HTERT RPE-1 (cell line): ENCODE data around the gene XCL2.
"Not testable (repeated sequence)": the region's sequence is repeated elsewhere in the genome, so short reads cannot be mapped to it uniquely, and the experiment has no call there.

Source experiments
- in situ Hi-C: fragments of 300-500 bp; cut with MboI; formaldehyde crosslinking; loops from 4 replicates; pipeline ENCODE4 v1.14.3; 2020; ENCODE audit warnings: low sequenced_read_pairs

The XCL2 gene, protein sequence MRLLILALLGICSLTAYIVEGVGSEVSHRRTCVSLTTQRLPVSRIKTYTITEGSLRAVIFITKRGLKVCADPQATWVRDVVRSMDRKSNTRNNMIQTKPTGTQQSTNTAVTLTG

DNA sequence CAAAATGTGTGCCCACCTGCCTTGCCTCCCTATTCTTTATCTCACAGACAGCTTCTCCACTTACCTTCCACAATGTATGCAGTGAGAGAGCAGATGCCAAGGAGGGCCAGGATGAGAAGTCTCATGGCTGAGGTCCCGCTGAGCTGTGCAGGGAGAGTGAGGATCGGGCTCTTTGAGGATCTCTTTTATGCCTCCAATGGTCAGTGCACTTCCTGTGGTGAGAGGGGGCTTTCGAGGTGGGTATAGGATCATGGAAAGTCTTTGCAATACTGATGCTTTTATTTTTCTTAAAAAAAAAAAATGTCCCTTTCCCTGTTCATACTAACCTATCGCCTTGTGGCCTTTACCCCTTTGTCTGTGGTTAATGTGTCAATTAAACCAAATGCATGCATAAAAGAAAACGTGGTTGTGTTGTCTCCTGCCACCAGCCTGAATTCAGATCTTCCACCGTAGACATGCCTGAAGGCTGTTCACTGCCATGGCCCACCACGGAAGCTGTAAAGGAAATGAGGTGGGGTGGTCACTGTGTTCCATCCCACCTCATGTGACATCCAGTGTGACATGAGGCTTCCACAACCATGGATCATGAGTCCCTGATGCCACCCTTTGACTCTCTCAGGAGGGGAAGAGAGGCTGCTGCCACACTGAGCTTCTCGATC lies at the start of gene XCL2:
TSS of gene XCL2 (minus strand) at position 158 of the 659 bp plus-strand sequence. CDS start at position 125, 33 bp downstream.
- in situ Hi-C loops: not testable (repeated sequence)

DNA sequence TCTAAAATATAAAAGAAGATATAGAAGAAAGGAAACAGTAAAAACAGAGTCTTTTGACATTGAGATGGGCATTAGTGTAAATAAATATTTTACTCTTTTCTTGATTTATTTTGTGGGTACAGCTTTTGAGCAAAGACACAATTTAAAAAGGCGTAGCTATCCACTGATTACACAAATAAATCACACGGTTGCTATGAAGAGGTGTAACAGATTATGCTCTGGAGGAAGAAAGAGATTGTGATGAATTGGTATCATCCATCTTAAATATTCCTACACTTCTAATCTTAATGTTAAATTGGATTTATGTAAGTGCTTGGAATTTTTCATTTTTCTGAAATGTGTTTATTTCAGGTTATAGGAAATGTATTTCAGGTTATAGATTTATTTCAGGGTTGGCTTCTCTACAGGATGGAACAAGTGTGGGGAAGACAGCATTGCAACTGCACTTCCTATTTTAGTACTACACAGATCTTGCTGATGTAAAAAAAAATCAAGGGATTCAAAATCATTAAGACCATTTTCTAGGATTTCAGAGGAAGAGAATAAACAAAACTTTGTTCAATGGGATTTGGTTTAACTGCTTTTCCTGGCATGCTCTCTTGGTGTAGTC lies 47.9 kb upstream of the XCL2 start:
- in situ Hi-C loops: no loop called here

DNA sequence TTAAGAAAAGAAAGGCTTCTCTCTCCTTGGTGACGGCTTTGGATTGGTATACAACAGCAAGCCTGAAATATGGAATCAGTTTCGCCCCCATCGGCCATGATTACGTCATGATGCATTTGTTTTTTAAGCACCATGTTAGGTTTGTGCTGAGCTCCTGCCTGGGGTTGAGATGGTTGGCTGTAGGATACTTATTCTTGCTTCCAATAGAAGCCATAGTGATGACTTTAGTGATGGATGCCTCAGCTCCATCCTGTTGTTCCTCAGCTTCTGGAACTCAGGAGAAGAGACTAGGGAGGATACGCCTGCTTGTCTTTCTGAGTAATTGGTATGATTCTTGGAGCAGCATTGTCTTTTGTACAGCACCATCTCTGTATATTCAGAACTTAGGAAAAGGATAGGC lies 47.3 kb upstream of the XCL2 start:
- in situ Hi-C loops: no loop called here

DNA sequence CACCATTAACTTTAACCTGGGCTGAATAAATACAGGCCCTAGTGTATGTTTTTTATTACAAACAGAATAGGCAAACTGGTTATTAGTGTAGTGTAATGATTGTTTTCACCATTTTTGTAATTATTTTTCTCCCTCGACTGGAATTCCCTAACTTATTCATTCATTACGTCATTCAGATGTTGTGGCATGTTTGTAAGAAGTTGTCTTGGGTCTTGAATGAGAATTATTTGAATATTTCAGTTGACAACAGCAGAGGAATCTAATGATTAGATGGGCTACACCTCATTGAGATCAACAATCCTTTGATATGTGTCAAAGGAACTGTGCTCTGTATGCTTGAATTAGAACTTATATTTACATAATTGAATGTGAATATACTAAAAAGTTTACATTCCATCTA lies 45.4 kb upstream of the XCL2 start:
- in situ Hi-C loops: no loop called here

DNA sequence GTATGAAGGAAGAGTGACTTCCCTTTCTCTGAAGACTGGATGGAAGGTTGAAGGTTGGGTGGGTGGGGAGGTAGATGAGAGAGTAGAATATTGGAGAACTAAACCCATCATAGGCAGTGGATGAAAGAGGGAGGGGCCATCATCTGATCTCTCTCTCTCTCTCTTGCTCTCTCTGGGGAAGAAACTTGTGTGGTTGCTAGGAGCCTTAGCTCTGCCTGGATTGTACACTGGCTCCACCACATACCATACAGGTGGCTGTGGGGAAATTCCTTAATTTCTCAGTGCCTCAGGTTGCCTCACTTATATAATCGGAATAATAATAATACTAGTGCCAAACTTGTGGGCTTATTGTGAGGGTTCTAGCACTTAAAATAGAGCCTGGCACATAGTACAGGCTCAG lies 42.1 kb upstream of the XCL2 start:
- in situ Hi-C loops: no loop called here

DNA sequence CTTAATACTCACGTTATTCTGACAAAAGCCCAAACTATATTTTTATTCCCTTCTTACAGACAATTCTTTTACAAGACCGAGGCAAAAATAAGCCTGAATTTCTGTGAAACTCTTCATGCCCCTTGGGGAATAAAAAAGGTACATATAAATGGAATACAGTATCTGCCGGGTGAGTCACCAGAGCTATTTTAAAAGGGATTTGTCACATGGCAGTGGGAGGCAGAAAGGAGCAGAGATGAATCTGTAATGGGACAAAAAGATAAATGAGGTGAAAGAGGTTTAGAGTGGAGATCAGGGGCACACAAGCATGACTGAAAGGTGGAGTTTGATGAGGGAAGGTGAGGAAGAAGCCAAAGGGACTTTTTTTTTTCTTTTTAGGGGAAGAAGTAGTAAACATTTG lies 41.4 kb upstream of the XCL2 start:
- in situ Hi-C loops: no loop called here

DNA sequence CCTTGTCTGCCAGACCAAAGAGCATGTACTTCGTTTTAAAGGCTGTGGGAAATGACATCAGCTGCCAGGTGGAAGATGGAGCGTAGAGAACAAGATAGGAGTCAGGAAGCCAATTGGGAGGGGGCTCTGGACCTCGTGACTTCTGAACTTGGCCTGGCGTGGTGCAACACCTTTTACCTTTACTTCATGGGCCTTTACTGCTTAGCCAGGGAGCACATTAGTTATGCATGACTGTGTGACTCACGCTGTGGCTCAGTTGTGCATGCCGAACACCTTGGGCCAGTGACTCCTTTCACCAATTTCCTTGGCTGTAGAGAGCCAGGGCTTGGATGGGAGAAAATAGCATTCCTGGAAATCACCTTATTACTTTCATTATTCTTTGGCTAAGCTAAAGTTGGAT lies 39.8 kb upstream of the XCL2 start:
- in situ Hi-C loops: no loop called here

DNA sequence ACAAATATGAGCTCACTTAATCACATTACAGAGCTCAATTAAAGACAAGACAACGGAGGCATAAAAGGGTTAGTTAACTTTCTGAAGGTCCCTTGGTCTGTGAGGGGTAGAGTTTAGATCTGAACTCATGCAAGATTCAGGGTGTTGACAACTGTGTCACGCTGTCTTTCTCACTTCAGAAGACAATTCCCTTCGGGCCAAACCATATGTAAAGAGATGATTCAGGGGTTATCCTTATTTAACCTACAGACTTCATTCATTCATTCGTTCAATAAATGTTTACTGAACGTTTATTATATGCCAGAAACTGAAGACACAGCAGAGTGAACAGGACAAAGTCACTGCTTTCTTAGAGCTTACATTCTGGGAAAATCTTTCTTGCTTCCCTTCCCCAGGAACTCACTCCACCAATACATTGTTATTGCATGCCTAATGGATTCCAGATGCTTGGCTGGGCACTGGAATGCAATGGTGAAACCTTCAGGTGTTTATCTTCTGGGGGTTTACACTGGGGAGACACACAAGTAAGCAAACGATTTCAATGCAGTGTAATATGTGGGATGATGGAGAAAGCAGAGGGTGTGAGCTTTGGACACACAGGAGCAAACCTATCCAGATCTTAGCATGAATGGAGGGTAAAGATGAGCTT lies 39.0 kb upstream of the XCL2 start:
- in situ Hi-C loops: no loop called here

DNA sequence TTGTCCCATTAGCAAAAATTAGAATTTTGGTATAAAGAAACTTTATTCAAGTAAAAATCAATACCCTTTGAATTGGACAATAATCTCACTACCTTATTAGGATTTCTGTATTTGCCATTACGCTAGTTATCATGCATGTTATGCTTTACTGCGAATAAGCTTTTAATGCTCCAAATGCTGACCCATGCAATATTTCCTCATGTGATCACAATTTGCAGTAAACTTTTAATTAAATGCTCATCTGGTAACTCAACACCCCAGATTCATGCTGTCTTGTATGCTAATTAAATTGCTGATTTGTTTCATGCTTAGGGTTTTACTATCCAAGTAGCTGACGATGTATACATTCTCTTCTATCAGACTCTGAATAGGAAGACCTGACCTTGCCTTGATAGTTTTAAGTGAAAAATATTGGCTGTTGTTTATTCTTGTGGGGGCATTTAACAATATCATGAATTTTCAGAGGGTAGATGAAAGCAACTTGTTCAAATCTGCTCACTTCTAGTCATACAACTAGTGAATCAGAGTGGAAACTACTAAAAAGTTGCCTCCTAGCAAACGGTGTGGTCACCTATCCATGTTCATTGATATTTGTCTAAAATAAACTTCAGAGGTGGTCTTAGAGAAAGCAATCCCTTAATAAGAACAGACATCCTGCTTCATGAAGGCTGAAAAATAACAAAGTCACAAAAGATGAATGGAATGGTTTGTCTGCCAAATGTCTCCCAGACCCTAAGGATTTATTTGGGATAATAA lies 38.2 kb upstream of the XCL2 start:
- in situ Hi-C loops: no loop called here

DNA sequence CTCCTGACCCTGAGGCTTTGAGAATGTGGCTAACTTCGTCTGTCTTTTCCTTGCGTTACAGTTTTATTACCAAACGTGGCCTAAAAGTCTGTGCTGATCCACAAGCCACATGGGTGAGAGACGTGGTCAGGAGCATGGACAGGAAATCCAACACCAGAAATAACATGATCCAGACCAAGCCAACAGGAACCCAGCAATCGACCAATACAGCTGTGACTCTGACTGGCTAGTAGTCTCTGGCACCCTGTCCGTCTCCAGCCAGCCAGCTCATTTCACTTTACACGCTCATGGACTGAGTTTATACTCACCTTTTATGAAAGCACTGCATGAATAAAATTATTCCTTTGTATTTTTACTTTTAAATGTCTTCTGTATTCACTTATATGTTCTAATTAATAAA lies 37.2 kb upstream of the XCL2 start:
- in situ Hi-C loops: not testable (repeated sequence)

DNA sequence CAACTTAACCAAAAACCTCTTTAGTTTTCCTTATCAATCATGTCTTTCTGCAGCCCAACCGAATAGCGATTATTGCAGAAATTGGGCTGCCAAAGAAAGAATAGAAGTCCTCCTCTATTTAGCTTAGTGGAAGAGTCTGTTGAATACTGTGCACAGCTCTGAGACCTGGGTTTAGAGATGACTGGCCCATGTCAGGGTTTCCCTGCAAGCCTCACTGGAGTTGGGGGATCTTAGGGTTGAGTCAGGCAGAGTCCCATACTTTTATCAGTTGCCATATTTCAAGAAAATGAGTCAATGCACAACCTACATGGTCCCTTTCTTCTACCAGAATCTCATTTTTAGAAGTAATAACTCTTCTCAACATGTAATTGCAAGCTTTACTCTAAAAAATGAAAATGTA lies 36.5 kb upstream of the XCL2 start:
- in situ Hi-C loops: not testable (repeated sequence)

DNA sequence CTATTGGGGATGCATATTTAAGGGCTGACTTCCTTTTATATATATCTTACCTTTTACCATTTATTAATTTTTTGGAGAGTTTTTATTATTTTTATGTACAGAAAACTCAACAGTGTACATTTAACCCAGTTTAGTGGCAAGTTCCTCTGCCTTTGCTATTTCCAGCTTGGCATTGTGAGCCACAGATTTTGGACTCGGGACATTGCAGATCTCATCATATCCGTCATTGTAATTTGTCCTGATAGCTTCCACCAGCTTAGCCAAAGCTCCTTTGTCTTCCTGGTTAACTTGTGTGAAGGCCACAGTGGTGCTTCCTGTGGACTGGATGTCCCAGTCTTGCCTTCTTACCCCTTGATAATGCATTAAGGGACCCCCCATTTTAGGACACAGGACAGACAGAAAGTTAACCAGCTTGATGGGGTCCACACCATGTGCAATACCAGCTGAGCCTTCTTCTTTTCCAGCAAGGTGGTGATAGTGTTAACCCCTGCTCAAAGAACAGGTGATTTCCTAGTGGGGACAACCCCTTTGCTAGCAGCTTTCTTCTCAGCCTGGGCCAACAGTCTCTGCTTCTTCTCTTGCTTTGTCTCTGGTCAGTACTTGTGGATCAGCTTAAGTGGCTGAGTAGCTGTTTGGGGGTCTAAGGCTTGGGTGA lies 34.9 kb upstream of the XCL2 start:
- in situ Hi-C loops: not testable (repeated sequence)

DNA sequence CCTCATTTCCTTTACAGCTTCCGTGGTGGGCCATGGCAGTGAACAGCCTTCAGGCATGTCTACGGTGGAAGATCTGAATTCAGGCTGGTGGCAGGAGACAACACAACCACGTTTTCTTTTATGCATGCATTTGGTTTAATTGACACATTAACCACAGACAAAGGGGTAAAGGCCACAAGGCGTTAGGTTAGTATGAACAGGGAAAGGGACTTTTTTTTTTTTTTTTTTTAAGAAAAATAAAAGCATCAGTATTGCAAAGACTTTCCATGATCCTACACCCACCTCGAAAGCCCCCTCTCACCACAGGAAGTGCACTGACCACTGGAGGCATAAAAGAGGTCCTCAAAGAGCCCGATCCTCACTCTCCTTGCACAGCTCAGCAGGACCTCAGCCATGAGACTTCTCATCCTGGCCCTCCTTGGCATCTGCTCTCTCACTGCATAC lies 32.5 kb upstream of the XCL2 start, which contains the start of gene XCL1:
TSS of gene XCL1 (plus strand) at position 361 of the 444 bp plus-strand sequence. CDS start at position 394, 33 bp downstream.
- in situ Hi-C loops: not testable (repeated sequence)

DNA sequence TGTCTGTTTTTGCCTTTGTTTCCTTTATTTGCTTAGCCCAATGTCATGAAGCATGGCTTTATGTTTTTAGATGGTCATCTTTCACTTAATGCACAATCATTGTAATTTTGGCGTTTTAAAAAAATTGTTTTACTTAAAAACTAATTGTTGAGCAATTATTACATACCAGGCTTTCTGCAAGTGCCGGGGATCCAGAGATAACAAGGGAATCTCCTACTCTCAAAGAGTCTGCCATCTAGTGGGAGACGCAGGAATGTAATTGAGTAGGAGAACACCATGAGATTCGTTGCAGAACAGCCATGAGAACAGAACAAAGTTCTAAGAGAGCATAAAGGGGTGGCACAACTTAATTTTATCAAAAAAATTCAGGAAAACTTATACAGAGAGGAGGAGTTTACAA lies 30.4 kb upstream of the XCL2 start:
- in situ Hi-C loops: not testable (repeated sequence)

DNA sequence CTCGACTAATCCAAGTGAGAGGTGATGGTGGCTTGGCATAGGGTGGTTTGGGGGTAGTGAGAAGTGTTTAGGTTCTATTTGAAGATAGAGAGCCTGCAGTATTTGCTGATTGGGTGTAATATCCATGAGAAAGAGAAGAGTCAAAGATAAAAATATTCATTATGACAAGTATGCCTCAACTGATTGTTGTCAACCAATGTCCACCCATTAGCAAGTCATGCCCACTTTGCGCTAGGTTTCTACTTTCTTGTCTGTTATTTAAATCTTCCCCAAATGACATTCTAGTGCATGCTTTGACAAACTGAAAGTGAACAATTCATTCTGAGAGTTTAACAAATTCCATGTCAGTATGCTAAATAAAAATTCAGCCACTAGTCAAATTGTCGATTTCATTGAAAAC lies 28.8 kb upstream of the XCL2 start:
- in situ Hi-C loops: no loop called here

DNA sequence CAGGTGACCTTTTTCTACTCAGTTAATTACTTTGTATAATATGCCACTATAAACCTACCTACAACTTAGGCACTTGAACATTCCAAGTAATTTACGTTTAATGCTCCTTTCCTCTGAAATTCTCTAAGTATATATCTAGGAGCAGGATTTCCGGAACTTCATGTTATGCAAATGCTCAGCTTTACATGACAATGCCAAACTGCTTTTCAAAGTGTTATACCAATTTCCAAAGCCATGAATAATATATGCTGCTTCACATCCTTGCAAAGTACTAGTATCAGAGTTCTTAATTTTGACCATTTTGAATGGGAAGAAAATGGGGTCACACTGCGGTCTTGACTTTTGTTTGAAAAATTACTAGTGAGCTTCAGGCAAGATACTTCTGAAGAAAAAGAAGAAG lies 26.9 kb upstream of the XCL2 start:
- in situ Hi-C loops: no loop called here

DNA sequence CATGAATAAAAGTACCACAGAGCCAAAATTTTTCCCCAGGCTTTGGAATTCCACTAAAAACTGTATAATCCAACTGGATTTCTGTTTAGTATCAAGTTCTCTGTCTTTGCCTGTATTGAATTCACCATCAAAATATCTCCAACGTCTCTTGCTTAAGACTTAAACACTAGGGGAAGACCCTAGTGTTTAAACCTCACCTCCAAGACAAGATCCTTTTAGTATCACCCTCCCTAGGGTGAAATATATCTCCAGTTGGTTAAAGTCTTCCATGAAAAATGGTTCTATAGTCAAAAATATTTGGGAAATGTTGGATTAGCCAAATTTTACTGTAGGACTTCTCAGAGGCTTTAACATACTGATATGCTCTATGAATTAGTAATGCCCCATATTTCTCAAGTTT lies 24.5 kb upstream of the XCL2 start:
- in situ Hi-C loops: no loop called here

DNA sequence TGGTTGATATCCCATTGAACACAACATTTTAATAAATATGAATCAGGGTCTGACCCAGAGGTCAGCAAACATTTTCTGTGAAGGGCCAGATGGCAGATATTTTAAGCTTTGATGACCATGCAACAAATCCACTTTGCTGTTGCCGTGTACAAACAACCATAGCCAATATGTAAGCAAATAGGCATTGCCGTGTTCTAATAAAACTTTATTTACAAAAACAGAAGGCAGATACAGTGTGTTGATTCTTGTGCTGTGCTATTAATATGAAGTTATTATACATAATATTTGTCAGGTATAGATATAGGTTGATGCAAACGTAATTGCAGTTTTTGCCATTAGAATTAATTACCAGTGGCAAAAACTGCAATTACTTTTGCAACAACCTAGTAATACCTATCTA lies 23.8 kb upstream of the XCL2 start:
- in situ Hi-C loops: no loop called here

DNA sequence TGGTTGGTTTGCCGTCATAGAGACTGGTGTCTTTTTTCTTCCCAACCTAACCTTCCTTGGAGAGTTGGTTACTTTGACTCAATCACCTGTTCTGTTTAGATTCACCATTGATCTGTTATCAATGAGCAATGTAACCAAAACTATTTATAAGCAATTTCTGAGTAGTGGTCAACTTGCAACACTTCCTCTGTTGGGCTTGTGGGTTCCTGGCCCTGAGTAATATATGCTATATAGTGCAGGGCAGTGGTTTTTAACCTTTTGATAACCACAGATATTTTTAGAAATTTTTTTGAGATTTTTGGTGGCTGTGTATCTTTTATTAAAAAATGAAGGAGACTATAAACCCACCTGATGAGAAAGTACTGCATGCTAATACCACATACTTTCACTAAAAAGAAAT lies 23.2 kb upstream of the XCL2 start:
- in situ Hi-C loops: no loop called here

DNA sequence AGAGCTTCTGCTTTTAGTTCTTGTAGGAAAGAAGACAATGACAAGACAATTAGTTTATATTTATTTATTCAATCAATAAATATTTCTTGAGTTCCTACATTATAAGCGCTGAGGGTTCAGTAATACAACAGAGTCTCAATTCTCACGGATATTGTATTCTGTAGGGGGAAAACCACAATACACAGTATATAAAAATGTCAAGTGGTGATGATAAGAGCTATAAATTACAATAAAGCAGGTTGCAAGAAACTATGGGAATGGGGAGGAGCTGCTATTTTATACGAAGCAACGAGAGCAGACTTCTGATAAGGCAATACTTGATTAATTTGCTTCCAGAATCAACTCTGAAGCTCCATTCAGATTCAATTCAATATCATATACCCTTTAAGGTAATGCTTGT lies 22.0 kb upstream of the XCL2 start:
- in situ Hi-C loops: no loop called here

DNA sequence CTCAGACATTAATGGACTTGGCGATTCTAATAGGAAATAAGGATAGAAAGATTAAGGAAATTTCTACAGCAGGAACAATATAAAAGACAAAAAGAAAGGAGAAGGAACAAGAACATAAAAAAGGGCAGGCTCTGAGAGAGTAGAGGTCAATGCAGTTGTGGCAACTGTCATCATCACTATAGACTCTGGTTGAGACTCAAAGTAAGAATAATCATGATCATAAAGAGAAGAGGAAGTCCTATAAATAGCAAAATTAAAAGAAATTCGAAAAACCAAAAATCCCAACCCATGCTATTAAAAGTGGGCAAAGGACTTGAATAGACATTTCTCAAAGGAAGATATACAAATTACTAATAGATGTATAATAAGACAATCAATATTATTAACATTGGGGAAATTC lies 18.2 kb upstream of the XCL2 start:
- in situ Hi-C loops: no loop called here
